B cell (primary cell): Measurements from ENCODE around the gene PIK3CA. TPM values are rescaled to one million over a fixed set of nuclear protein-coding genes. Genes with fewer than 3 reads are reported as not detected.

Experiments
- ATAC-seq: fragments of 200-7000 bp; cut with Tn5 transposase; one replicate; pipeline ENCODE4 v1.10.0; 2021; ENCODE audit warnings: low read depth, mild to moderate bottlenecking, moderate number of reproducible peaks, moderate library complexity
- CTCF ChIA-PET: fragments of 350-600 bp; sonication (Branson Sonifier 250); formaldehyde crosslinking; loops from one replicate; lab custom pipeline; 2021; ENCODE audit warnings: antibody characterized with exemption, inconsistent platforms; lab: Charles Lee
- POLR2A ChIA-PET: fragments of 350-600 bp; sonication (Branson Sonifier 250); formaldehyde crosslinking; loops from one replicate; lab custom pipeline; 2021; ENCODE audit warnings: antibody characterized with exemption; lab: Charles Lee
- DNase-seq: peaks from one replicate; pipeline ENCODE4 v3.0.0; 2013
- H2AFZ ChIP-seq: 2 replicates; pipeline ENCODE4 v1.6.1; 2012; ENCODE audit warnings: mild to moderate bottlenecking, low read depth, low read length; ENCODE audit not compliant: insufficient read depth, poor library complexity, severe bottlenecking
- H3K27ac ChIP-seq, 2 donors: 1 replicate in 1 of 2; 2 replicates in 1 of 2; pipeline ENCODE4 v1.5.1; 2012 to 2013; ENCODE audit warnings: low read length in 2 of 2, mild to moderate bottlenecking in 2 of 2, moderate library complexity in 1 of 2
- H3K27me3 ChIP-seq, 4 experiments: fragments of 200-600 bp in 1 of 4; sonication (generic) in 1 of 4; replicated peaks in 1 of 4; 1 replicate in 2 of 4; 2 replicates in 2 of 4; pipeline versions ENCODE4 v1.6.1 to v1.7.0; 2013 to 2016; ENCODE audit warnings: low read length in 3 of 4, mild to moderate bottlenecking in 2 of 4, mixed read lengths in 1 of 4, moderate library complexity in 1 of 4; ENCODE audit not compliant: insufficient read depth in 4 of 4, control insufficient read depth in 3 of 4; ENCODE audit errors: control extremely low read depth in 1 of 4
- H3K36me3 ChIP-seq, 2 experiments: replicated peaks in 1 of 2; 1 replicate in 1 of 2; 2 replicates in 1 of 2; pipeline versions ENCODE4 v1.6.1 to v1.7.1; 2013; ENCODE audit warnings: low read length in 1 of 2; ENCODE audit not compliant: insufficient read depth in 2 of 2, control insufficient read depth in 1 of 2; ENCODE audit errors: control extremely low read depth in 1 of 2, extremely low read depth in 1 of 2
- H3K4me1 ChIP-seq, 2 donors: fragments of 200-600 bp in 1 of 2; sonication (generic) in 1 of 2; 1 replicate in 1 of 2; 2 replicates in 1 of 2; pipeline versions ENCODE4 v1.5.1 to v1.6.1; 2013 to 2017; ENCODE audit warnings: low read length in 2 of 2; ENCODE audit not compliant: control insufficient read depth in 2 of 2, insufficient read depth in 2 of 2
- H3K4me2 ChIP-seq: replicated peaks from 2 replicates; pipeline ENCODE3; 2012; ENCODE audit warnings: mild to moderate bottlenecking, low read depth, low read length; ENCODE audit not compliant: poor library complexity, severe bottlenecking
- H3K4me3 ChIP-seq, 5 experiments: fragments of 200-600 bp in 1 of 5; sonication (generic) in 1 of 5; 1 replicate in 3 of 5; 2 replicates in 2 of 5; pipeline versions ENCODE4 v1.5.1 to v1.7.0; 2011 to 2016; ENCODE audit warnings: low read length in 4 of 5, mild to moderate bottlenecking in 4 of 5, low read depth in 2 of 5, control low read depth in 1 of 5, moderate library complexity in 1 of 5; ENCODE audit not compliant: insufficient read depth in 1 of 5; ENCODE audit errors: control extremely low read depth in 1 of 5, extremely low read depth in 1 of 5
- H3K79me2 ChIP-seq: fragments of 200-600 bp; sonication (generic); one replicate; pipeline ENCODE4 v1.6.0; 2016; ENCODE audit warnings: low read length; ENCODE audit not compliant: control insufficient read depth, insufficient read depth
- H3K9ac ChIP-seq: fragments of 200-600 bp; sonication (generic); 2 replicates; pipeline ENCODE4 v1.6.1; 2017; ENCODE audit warnings: mild to moderate bottlenecking, low read length, moderate library complexity
- H3K9me3 ChIP-seq, 3 donors: one replicate each; pipeline versions ENCODE4 v1.6.1 to v1.7.1; 2013; ENCODE audit warnings: low read length in 2 of 3; ENCODE audit not compliant: control insufficient read depth in 2 of 3, insufficient read depth in 1 of 3; ENCODE audit errors: control extremely low read depth in 1 of 3
- H4K20me1 ChIP-seq: 2 replicates; pipeline ENCODE4 v1.6.0; 2012; ENCODE audit warnings: mild to moderate bottlenecking, low read length; ENCODE audit not compliant: insufficient read depth, control insufficient read depth, poor library complexity, severe bottlenecking
- H3K27ac Mint-ChIP-seq: one replicate; pipeline ENCODE4 v1.8.0; 2021; ENCODE audit warnings: mixed read lengths
- H3K27me3 Mint-ChIP-seq: one replicate; pipeline ENCODE4 v1.8.0; 2021; ENCODE audit warnings: mixed read lengths
- H3K4me1 Mint-ChIP-seq: one replicate; pipeline ENCODE4 v1.8.0; 2021; ENCODE audit warnings: mixed read lengths
- H3K4me3 Mint-ChIP-seq: one replicate; pipeline ENCODE4 v1.8.0; 2021; ENCODE audit warnings: mixed read lengths
- H3K9me3 Mint-ChIP-seq: one replicate; pipeline ENCODE4 v1.8.0; 2022; ENCODE audit warnings: mixed read lengths; ENCODE audit not compliant: insufficient read depth
- EZH2 ChIP-seq: IDR thresholded peaks from 2 replicates; pipeline ENCODE4 v1.6.1; 2012; ENCODE audit warnings: borderline replicate concordance, low read depth, mild to moderate bottlenecking, moderate library complexity, low read length; ENCODE audit not compliant: insufficient read depth, poor library complexity, severe bottlenecking
- WGBS: methylation state at CpG from one replicate; pipeline ENCODE4 v1.1.5; 2013; ENCODE audit warnings: missing lambda C conversion rate; ENCODE audit not compliant: insufficient coverage; 5-methylcytosine and 5-hydroxymethylcytosine counted together
- intact Hi-C: fragments of 100-400 bp; cut with micrococcal nuclease; formaldehyde crosslinking; loops from one replicate; pipeline ENCODE4 v1.10.0; 2022
- polyA plus RNA-seq: library from polyadenylated mRNA; depleted of rRNA; stranded (reverse); fragments of >200 nt; gene quantifications from 2 replicates; pipeline ENCODE4 v1.2.3, GENCODE V29; 2012
- total RNA-seq, 2 donors: library from RNA; stranded (reverse); fragments of 120-200 nt in 1 of 2; gene quantifications; 1 replicate in 1 of 2; 2 replicates in 1 of 2; pipeline versions ENCODE4 v1.2.3 to v1.2.4, GENCODE V29; 2013 to 2022
- TF ChIP-seq, protein P1 (sequence below): fragments of 200-600 bp; IDR thresholded peaks from one replicate; pipeline ENCODE4 v1.8.0; 2022; ENCODE audit warnings: antibody characterized with exemption, mild to moderate bottlenecking

Gene PIK3CA
- total and polyA plus RNA-seq, 2 donors (not counting 1 experiment from before 2014, with no cell fraction given) = 6.4 to 61.8 TPM

GRCh38 chr3:179223548-179223947, 75.4 kb downstream of the PIK3CA start:
- POLR2A ChIA-PET = no interaction called here
- no peak overlapping the region for H3K27ac ChIP-seq
- H3K36me3 ChIP-seq = peaks cover 0 to 40% of the 10 kb centered on the region in 2 experiments
- H3K9ac ChIP-seq = no peak overlapping the region
- no peaks in the 10 kb centered on the region for H3K79me2 ChIP-seq
- no peak for DNase-seq
- no peak overlapping the region for H3K4me2 ChIP-seq
- Mint-ChIP-seq H3K9me3 (no peaks in the 10 kb centered on the region), H3K27ac (no peak overlapping the region), H3K4me3 (no peak overlapping the region), H3K4me1 (no peaks in the 10 kb centered on the region), H3K27me3 (no peaks in the 10 kb centered on the region)
- no peak overlapping the region for H2AFZ ChIP-seq
- intact Hi-C loops = no loop called here
- WGBS = no CpG with 5 or more reads among the region's 2 CpGs
- no peak overlapping the region for H3K4me3 ChIP-seq
- H4K20me1 ChIP-seq = no peaks in the 10 kb centered on the region
- CTCF ChIA-PET = interaction anchor here (0.8 kb wide), 1 partner anchor 92 kb away, joined by 4 read pairs; no protein-coding TSS in a partner anchor
- ATAC-seq = no peak
- H3K9me3 ChIP-seq = no peaks in the 10 kb centered on the region
- H3K4me1 ChIP-seq = no peaks in the 10 kb centered on the region
- no peak for TF ChIP-seq EZH2
- TF ChIP-seq, protein P1, sequence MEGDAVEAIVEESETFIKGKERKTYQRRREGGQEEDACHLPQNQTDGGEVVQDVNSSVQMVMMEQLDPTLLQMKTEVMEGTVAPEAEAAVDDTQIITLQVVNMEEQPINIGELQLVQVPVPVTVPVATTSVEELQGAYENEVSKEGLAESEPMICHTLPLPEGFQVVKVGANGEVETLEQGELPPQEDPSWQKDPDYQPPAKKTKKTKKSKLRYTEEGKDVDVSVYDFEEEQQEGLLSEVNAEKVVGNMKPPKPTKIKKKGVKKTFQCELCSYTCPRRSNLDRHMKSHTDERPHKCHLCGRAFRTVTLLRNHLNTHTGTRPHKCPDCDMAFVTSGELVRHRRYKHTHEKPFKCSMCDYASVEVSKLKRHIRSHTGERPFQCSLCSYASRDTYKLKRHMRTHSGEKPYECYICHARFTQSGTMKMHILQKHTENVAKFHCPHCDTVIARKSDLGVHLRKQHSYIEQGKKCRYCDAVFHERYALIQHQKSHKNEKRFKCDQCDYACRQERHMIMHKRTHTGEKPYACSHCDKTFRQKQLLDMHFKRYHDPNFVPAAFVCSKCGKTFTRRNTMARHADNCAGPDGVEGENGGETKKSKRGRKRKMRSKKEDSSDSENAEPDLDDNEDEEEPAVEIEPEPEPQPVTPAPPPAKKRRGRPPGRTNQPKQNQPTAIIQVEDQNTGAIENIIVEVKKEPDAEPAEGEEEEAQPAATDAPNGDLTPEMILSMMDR = no peak
- no peaks in the 10 kb centered on the region for H3K27me3 ChIP-seq

GRCh38 chr3:179224584-179224983, 76.4 kb downstream of the PIK3CA start:
- Mint-ChIP-seq H3K4me3 (no peak overlapping the region), H3K4me1 (no peaks in the 10 kb centered on the region), H3K27ac (no peak overlapping the region), H3K27me3 (no peaks in the 10 kb centered on the region), H3K9me3 (no peaks in the 10 kb centered on the region)
- H3K9me3 ChIP-seq = no peaks in the 10 kb centered on the region
- POLR2A ChIA-PET = interaction anchor here (0.6 kb wide), 1 partner anchor 137 kb away, joined by 3 read pairs; no protein-coding TSS in a partner anchor
- no CpG with 5 or more reads among the region's 1 CpG for WGBS
- H3K4me2 ChIP-seq = no peak overlapping the region
- no peak for DNase-seq
- CTCF ChIA-PET = no interaction called here
- no peak overlapping the region for H3K4me3 ChIP-seq
- H3K4me1 ChIP-seq = no peaks in the 10 kb centered on the region
- no peak for TF ChIP-seq EZH2
- TF ChIP-seq, protein P1 = no peak
- no peak overlapping the region for H2AFZ ChIP-seq
- H3K79me2 ChIP-seq = no peaks in the 10 kb centered on the region
- H3K36me3 ChIP-seq = peaks cover 0 to 40% of the 10 kb centered on the region in 2 experiments
- intact Hi-C loops = loop anchor here (2.0 kb wide), 1 partner anchor 22 kb away; no protein-coding TSS in a partner anchor
- no peak for ATAC-seq
- no peak overlapping the region for H3K27ac ChIP-seq
- H4K20me1 ChIP-seq = no peaks in the 10 kb centered on the region
- H3K9ac ChIP-seq = no peak overlapping the region
- H3K27me3 ChIP-seq = no peaks in the 10 kb centered on the region
